ENCODE data around the gene ZHX3.

- TF ChIP-seq CTCF (IDR thresholded peaks at IDR 0.05) (no peak), POLR2A (IDR thresholded peaks at IDR 0.05) (no peak)
Observed at GRCh38 chr20:41357424-41358163, 40.1 kb upstream of the ZHX3 start.
